ENCODE data around the gene DIAPH2. TPM values are rescaled to one million over a fixed set of nuclear protein-coding genes. Genes with fewer than 3 reads are reported as not detected.

The DIAPH2 gene
- total and polyA plus RNA-seq, 2 experiments from 2014 or later = 7.5 to 8.1 TPM

DNA sequence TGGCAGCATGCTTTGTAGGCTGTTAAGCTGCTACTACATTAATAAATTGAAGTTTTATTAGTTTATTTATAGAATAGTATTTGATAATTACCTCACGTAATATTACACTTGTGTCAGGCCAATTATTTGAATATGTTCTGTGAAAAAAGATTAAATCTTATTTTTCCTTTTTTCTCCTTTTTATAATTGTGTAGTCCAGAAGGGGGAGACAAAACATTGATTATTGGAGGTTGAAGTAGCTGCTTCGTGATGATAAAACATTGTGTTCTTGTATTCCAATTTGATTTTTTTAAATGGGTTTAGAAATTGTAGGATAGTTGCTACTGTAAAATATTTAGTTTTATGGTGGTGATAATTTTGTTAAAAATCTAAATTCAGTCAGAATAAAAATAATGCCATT lies 85.7 kb downstream of the DIAPH2 start:
- H3K4me3 ChIP-seq = no peak overlapping the region
- H3K27ac ChIP-seq = no peak overlapping the region
- no peak overlapping the region for H3K9ac ChIP-seq
- no peak overlapping the region for H2AFZ ChIP-seq
- no peaks in the 10 kb centered on the region for H4K20me1 ChIP-seq (ENCODE audit: insufficient read depth)
- no peaks in the 10 kb centered on the region for H3K36me3 ChIP-seq (ENCODE audit: low read depth)
- no peaks in the 10 kb centered on the region for H3K27me3 ChIP-seq (replicated peaks; ENCODE audit: insufficient read depth)
- peak; percentile 45 for DNase-seq
- in situ Hi-C loops (cut with MboI) = loop anchor here (25.0 kb wide), 1 partner anchor 917 kb away; no protein-coding TSS in a partner anchor
- no peaks in the 10 kb centered on the region for H3K4me1 ChIP-seq (ENCODE audit: insufficient read depth)
- H3K4me2 ChIP-seq (ENCODE audit: unreplicated experiment) = no peak overlapping the region
- H3F3A ChIP-seq (ENCODE audit: insufficient read depth) = no peaks in the 10 kb centered on the region
- H3K9me2 ChIP-seq (ENCODE audit: insufficient read depth) = no peaks in the 10 kb centered on the region
- TF ChIP-seq EZH2phosphoT487 (IDR thresholded peaks at IDR 0.05; ENCODE audit: insufficient read depth, low read depth) (no peak), EZH2 (IDR thresholded peaks at IDR 0.05; ENCODE audit: insufficient read depth, poor library complexity, severe bottlenecking) (no peak)
- WGBS, 2 experiments (ENCODE audit: low coverage in 1 of 2, low lambda C conversion rate in 2 of 2, missing lambda C conversion rate in 2 of 2) = 27 to 29% methylated on average over 2 of the region's 2 CpGs
- H3K9me3 ChIP-seq (ENCODE audit: low read depth) = no peaks in the 10 kb centered on the region
- H3K79me2 ChIP-seq (ENCODE audit: insufficient read depth) = no peaks in the 10 kb centered on the region

GRCh38 chrX:96771486-96771885 lies 86.8 kb downstream of the DIAPH2 start:
- no peak overlapping the region for H3K4me2 ChIP-seq (ENCODE audit: unreplicated experiment)
- no peak for TF ChIP-seq EZH2phosphoT487 (IDR thresholded peaks at IDR 0.05; ENCODE audit: insufficient read depth, low read depth)
- TF ChIP-seq EZH2 (IDR thresholded peaks at IDR 0.05; ENCODE audit: insufficient read depth, poor library complexity, severe bottlenecking) = no peak
- H3K27me3 ChIP-seq (replicated peaks; ENCODE audit: insufficient read depth) = no peaks in the 10 kb centered on the region
- H3K9ac ChIP-seq = no peak overlapping the region
- in situ Hi-C loops (cut with MboI) = loop anchor here (25.0 kb wide), 1 partner anchor 916 kb away; no protein-coding TSS in a partner anchor
- H3K9me3 ChIP-seq (ENCODE audit: low read depth) = no peaks in the 10 kb centered on the region
- H3K4me3 ChIP-seq = no peak overlapping the region
- H3K9me2 ChIP-seq (ENCODE audit: insufficient read depth) = no peaks in the 10 kb centered on the region
- H2AFZ ChIP-seq = no peak overlapping the region
- H3F3A ChIP-seq (ENCODE audit: insufficient read depth) = no peaks in the 10 kb centered on the region
- no peak for DNase-seq
- H3K27ac ChIP-seq = no peak overlapping the region
- WGBS, 2 experiments (ENCODE audit: low coverage in 1 of 2, low lambda C conversion rate in 2 of 2, missing lambda C conversion rate in 2 of 2) = 89 to 100% methylated on average over 1 of the region's 1 CpG
- H3K4me1 ChIP-seq (ENCODE audit: insufficient read depth) = peaks cover under 1% of the 10 kb centered on the region; the same call in 1 of the 2 replicates
- no peaks in the 10 kb centered on the region for H4K20me1 ChIP-seq (ENCODE audit: insufficient read depth)
- H3K79me2 ChIP-seq (ENCODE audit: insufficient read depth) = no peaks in the 10 kb centered on the region
- no peaks in the 10 kb centered on the region for H3K36me3 ChIP-seq (ENCODE audit: low read depth)

GRCh38 chrX:96774116-96774515 lies 89.5 kb downstream of the DIAPH2 start:
- no peaks in the 10 kb centered on the region for H3F3A ChIP-seq (ENCODE audit: insufficient read depth)
- H3K27me3 ChIP-seq (replicated peaks; ENCODE audit: insufficient read depth) = no peaks in the 10 kb centered on the region
- H3K36me3 ChIP-seq (ENCODE audit: low read depth) = no peaks in the 10 kb centered on the region
- no peaks in the 10 kb centered on the region for H3K9me3 ChIP-seq (ENCODE audit: low read depth)
- no peak overlapping the region for H3K9ac ChIP-seq
- peaks cover 13% of the 10 kb centered on the region for H3K4me1 ChIP-seq (ENCODE audit: insufficient read depth)
- no peak overlapping the region for H3K27ac ChIP-seq
- no peaks in the 10 kb centered on the region for H3K79me2 ChIP-seq (ENCODE audit: insufficient read depth)
- in situ Hi-C loops (cut with MboI) = loop anchor here (25.0 kb wide), 1 partner anchor 913 kb away; no protein-coding TSS in a partner anchor
- TF ChIP-seq EZH2 (IDR thresholded peaks at IDR 0.05; ENCODE audit: insufficient read depth, poor library complexity, severe bottlenecking) = no peak
- TF ChIP-seq EZH2phosphoT487 (IDR thresholded peaks at IDR 0.05; ENCODE audit: insufficient read depth, low read depth) = no peak
- no peak overlapping the region for H2AFZ ChIP-seq
- no peak overlapping the region for H3K4me2 ChIP-seq (ENCODE audit: unreplicated experiment)
- DNase-seq = no peak
- H3K4me3 ChIP-seq = no peak overlapping the region
- H3K9me2 ChIP-seq (ENCODE audit: insufficient read depth) = no peaks in the 10 kb centered on the region
- no peaks in the 10 kb centered on the region for H4K20me1 ChIP-seq (ENCODE audit: insufficient read depth)
- WGBS, 2 experiments (ENCODE audit: low coverage in 1 of 2, low lambda C conversion rate in 2 of 2, missing lambda C conversion rate in 2 of 2) = 95 to 97% methylated on average over 2 of the region's 2 CpGs

DNA sequence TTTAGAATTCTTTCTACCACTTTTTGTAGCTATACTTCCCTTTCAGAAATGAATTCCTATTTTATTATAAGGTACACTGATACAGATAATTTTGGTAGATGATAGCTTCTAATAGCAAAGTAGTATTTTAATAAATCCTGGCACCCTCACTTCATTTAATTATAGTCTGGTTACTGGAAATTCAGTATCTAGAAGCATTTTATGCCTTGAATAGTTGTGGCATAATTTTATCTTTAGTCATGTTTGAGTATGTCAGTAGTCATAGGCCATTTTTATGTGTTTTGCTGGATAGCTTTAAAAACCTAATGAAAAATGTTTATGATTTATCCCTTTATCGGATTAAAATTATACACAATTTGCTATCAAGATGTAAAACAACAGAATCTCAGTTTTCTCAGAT lies 92.3 kb downstream of the DIAPH2 start:
- peak; percentile 46 for DNase-seq
- Histone ChIP-seq H3K27me3 (replicated peaks; ENCODE audit: insufficient read depth) (no peaks in the 10 kb centered on the region), H3K36me3 (ENCODE audit: low read depth) (no peaks in the 10 kb centered on the region), H3K4me3 (no peak overlapping the region), H2AFZ (no peak overlapping the region), H4K20me1 (ENCODE audit: insufficient read depth) (no peaks in the 10 kb centered on the region), H3K9ac (no peak overlapping the region), H3F3A (ENCODE audit: insufficient read depth) (no peaks in the 10 kb centered on the region), H3K9me2 (ENCODE audit: insufficient read depth) (no peaks in the 10 kb centered on the region), H3K4me2 (ENCODE audit: unreplicated experiment) (peak overlapping the region; percentile 42), H3K9me3 (ENCODE audit: low read depth) (no peaks in the 10 kb centered on the region), H3K27ac (peak overlapping the region; percentile 35), H3K4me1 (ENCODE audit: insufficient read depth) (peaks cover 13% of the 10 kb centered on the region), H3K79me2 (ENCODE audit: insufficient read depth) (no peaks in the 10 kb centered on the region)
- TF ChIP-seq EZH2phosphoT487 (IDR thresholded peaks at IDR 0.05; ENCODE audit: insufficient read depth, low read depth) = no peak
- TF ChIP-seq EZH2 (IDR thresholded peaks at IDR 0.05; ENCODE audit: insufficient read depth, poor library complexity, severe bottlenecking) = no peak
- 45 to 70% methylated on average over 1 of the region's 1 CpG for WGBS, 2 experiments (ENCODE audit: low coverage in 1 of 2, low lambda C conversion rate in 2 of 2, missing lambda C conversion rate in 2 of 2)
- in situ Hi-C loops (cut with MboI) = no loop called here

DNA sequence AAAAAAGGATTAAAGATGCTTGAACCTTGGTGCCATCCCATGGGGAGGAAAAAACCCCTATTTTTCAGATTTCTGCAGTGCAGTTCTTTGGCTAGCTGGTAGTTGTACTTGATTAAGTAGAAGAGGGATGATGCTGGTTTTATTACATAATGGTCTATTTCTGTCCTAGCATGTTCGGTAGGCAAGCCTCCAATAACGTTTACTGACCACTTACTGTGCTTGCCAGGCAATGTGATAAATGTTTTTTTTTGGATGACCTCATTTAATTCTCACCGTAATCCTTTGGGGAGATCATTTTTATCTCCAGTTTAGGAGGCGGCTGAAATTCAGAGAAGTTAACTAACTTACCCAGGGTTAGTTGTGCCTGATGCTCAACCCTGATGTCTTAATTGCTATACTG lies 106.9 kb downstream of the DIAPH2 start:
- Histone ChIP-seq H3K9me3 (ENCODE audit: low read depth) (no peaks in the 10 kb centered on the region), H3K9me2 (ENCODE audit: insufficient read depth) (no peaks in the 10 kb centered on the region), H3K9ac (no peak overlapping the region), H4K20me1 (ENCODE audit: insufficient read depth) (no peaks in the 10 kb centered on the region), H3K79me2 (ENCODE audit: insufficient read depth) (no peaks in the 10 kb centered on the region), H3K4me1 (ENCODE audit: insufficient read depth) (no peaks in the 10 kb centered on the region), H3K4me3 (no peak overlapping the region), H3K4me2 (ENCODE audit: unreplicated experiment) (no peak overlapping the region), H3F3A (ENCODE audit: insufficient read depth) (no peaks in the 10 kb centered on the region), H3K36me3 (ENCODE audit: low read depth) (no peaks in the 10 kb centered on the region), H3K27me3 (replicated peaks; ENCODE audit: insufficient read depth) (no peaks in the 10 kb centered on the region), H3K27ac (no peak overlapping the region), H2AFZ (no peak overlapping the region)
- WGBS, 2 experiments (ENCODE audit: low coverage in 1 of 2, low lambda C conversion rate in 2 of 2, missing lambda C conversion rate in 2 of 2) = 29 to 32% methylated on average over 4 of the region's 4 CpGs
- TF ChIP-seq EZH2 (IDR thresholded peaks at IDR 0.05; ENCODE audit: insufficient read depth, poor library complexity, severe bottlenecking) = no peak
- peak; percentile 58 for DNase-seq
- in situ Hi-C loops (cut with MboI) = no loop called here

Measured in GM23248 (cell line).